ENCODE measurements around the gene MACROD2. TPM values are rescaled to one million over a fixed set of nuclear protein-coding genes. Genes with fewer than 3 reads are reported as not detected.

The MACROD2 gene
- total RNA-seq, 1 donor from 2014 or later = 0.13 TPM

GRCh38 chr20:15033269-15033668, 1038.0 kb downstream of the MACROD2 start:
- no peak for DNase-seq (ENCODE audit: low read depth in 2 of 2)

- DNase-seq (ENCODE audit: low read depth in 2 of 2) = no peak
These were observed 1038.6 kb downstream of the MACROD2 start for GRCh38 chr20:15033891-15034290.

GRCh38 chr20:15036948-15037347, 1041.6 kb downstream of the MACROD2 start:
- no peak for DNase-seq (ENCODE audit: low read depth in 2 of 2)

- DNase-seq (ENCODE audit: low read depth in 2 of 2) = no peak
These were observed 1043.9 kb downstream of the MACROD2 start for GRCh38 chr20:15039088-15039752.

- no peak for DNase-seq (ENCODE audit: low read depth in 2 of 2)
These were observed 1047.4 kb downstream of the MACROD2 start for GRCh38 chr20:15042723-15043122.

- peak in 1 of 2 donors; percentile 16 for DNase-seq (ENCODE audit: low read depth in 2 of 2)
These were observed 1049.9 kb downstream of the MACROD2 start for GRCh38 chr20:15045246-15045645.

GRCh38 chr20:15047042-15047441, 1051.7 kb downstream of the MACROD2 start:
- DNase-seq (ENCODE audit: low read depth in 2 of 2) = no peak

- no peak for DNase-seq (ENCODE audit: low read depth in 2 of 2)
These were observed 1052.3 kb downstream of the MACROD2 start for GRCh38 chr20:15047601-15048000.

- DNase-seq (ENCODE audit: low read depth in 2 of 2) = no peak
These were observed 1060.9 kb downstream of the MACROD2 start for GRCh38 chr20:15056246-15056645.

GRCh38 chr20:15058841-15059240, 1063.5 kb downstream of the MACROD2 start:
- DNase-seq (ENCODE audit: low read depth in 2 of 2) = no peak

- DNase-seq (ENCODE audit: low read depth in 2 of 2) = no peak
These were observed 1064.1 kb downstream of the MACROD2 start for GRCh38 chr20:15059438-15059837.

- no peak for DNase-seq (ENCODE audit: low read depth in 2 of 2)
These were observed 1065.1 kb downstream of the MACROD2 start for GRCh38 chr20:15060265-15061060.

GRCh38 chr20:15061061-15061430, 1065.7 kb downstream of the MACROD2 start:
- DNase-seq (ENCODE audit: low read depth in 2 of 2) = no peak

- no peak for DNase-seq (ENCODE audit: low read depth in 2 of 2)
These were observed 1066.6 kb downstream of the MACROD2 start for GRCh38 chr20:15061955-15062354.

GRCh38 chr20:15063081-15063480, 1067.8 kb downstream of the MACROD2 start:
- no peak for DNase-seq (ENCODE audit: low read depth in 2 of 2)

GRCh38 chr20:15064741-15065140, 1069.4 kb downstream of the MACROD2 start:
- no peak for DNase-seq (ENCODE audit: low read depth in 2 of 2)

- no peak for DNase-seq (ENCODE audit: low read depth in 2 of 2)
These were observed 1070.5 kb downstream of the MACROD2 start for GRCh38 chr20:15065794-15066193.

GRCh38 chr20:15068486-15068885, 1073.2 kb downstream of the MACROD2 start:
- no peak for DNase-seq (ENCODE audit: low read depth in 2 of 2)

GRCh38 chr20:15069355-15069754, 1074.0 kb downstream of the MACROD2 start:
- DNase-seq (ENCODE audit: low read depth in 2 of 2) = no peak

- DNase-seq (ENCODE audit: low read depth in 2 of 2) = no peak
These were observed 1075.9 kb downstream of the MACROD2 start for GRCh38 chr20:15071085-15071808.

GRCh38 chr20:15072316-15072715, 1077.0 kb downstream of the MACROD2 start:
- DNase-seq (ENCODE audit: low read depth in 2 of 2) = no peak

GRCh38 chr20:15075586-15075985, 1080.3 kb downstream of the MACROD2 start:
- DNase-seq (ENCODE audit: low read depth in 2 of 2) = no peak
